T1000 (cell line): ENCODE data around the gene RREB1.

Experiments used
- DNase-seq: peaks from one replicate; lab custom pipeline; 2025; ENCODE audit warnings: mixed read lengths; lab: John Stamatoyannopoulos, UW

The RREB1 gene

DNA sequence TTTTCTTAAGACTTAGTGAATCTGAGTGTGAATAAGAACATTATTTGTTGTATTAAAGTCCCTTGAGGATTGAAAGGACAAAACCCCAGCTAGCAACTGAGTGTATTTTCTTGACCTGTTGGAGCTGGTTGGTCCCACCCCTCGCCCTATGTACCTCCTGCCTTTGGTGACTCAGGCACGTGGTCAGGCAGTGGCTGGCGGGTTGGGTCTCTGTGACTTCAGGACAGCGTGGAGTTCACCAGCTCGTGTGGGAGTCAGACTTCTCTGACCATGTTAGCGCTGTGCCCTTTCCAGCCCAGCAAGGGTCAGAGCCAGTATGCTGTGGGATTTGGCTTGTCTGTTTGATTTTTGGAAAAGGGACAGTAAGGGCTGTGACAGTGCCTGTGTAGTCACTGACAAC is 111.5 kb downstream of the RREB1 start:
- DNase-seq = no peak

DNA sequence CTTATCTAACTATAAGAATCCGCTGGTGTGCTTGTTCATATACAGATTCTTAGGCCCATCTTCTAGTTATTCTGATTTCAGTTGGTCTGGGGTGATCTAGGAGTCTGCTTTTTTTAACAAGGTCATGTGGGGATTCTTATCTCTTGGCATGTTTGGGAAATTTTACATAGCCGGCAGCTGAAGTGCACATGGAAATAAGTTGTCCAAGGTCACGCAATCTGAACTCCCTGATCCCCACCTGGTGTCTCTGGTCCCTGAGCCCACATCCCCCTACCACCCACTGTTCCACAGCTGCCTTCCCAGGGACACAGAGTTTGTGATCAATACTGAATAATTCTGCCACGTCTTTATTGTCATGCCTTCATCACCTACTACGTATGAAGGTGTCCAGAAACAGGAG is 114.4 kb downstream of the RREB1 start:
- no peak for DNase-seq

- no peak for DNase-seq
Observed at GRCh38 chr6:7224731-7225130, 117.0 kb downstream of the RREB1 start.

GRCh38 chr6:7228662-7229375 is 121.1 kb downstream of the RREB1 start:
- DNase-seq = no peak

GRCh38 chr6:7229376-7230326 is 121.9 kb downstream of the RREB1 start:
- DNase-seq = no peak

DNA sequence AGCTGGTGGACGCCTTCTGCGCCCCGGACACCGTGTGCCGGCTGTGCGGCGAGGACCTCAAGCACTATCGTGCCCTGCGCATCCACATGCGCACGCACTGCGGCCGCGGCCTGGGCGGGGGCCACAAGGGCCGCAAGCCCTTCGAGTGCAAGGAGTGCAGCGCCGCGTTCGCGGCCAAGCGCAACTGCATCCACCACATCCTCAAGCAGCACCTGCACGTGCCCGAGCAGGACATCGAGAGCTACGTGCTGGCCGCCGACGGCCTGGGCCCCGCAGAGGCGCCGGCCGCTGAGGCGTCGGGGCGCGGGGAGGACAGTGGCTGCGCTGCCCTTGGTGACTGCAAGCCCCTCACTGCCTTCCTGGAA is 122.5 kb downstream of the RREB1 start:
- no peak for DNase-seq

- no peak for DNase-seq
Observed at GRCh38 chr6:7230956-7231713, 123.4 kb downstream of the RREB1 start.

GRCh38 chr6:7232351-7232750 is 124.6 kb downstream of the RREB1 start:
- no peak for DNase-seq

DNA sequence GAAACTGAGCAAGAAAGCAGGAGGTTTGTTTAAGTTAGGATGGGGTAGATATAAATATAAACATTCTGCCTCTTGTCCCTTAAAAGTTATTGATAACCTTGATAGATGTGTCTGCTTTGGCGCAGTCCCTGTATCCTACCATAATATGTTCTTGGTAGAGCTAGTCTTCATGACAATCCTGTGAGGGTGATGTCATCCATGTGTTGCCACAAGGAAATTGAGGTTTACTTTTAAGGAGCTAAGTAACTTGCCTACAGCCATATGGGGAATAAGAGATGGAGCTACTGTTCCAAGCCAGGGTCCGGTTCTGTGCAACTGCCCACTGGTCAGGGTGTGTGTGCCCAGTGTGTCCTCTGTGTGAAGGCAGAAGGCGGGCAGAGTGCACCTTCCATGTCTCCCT is 126.8 kb downstream of the RREB1 start:
- DNase-seq = no peak

DNA sequence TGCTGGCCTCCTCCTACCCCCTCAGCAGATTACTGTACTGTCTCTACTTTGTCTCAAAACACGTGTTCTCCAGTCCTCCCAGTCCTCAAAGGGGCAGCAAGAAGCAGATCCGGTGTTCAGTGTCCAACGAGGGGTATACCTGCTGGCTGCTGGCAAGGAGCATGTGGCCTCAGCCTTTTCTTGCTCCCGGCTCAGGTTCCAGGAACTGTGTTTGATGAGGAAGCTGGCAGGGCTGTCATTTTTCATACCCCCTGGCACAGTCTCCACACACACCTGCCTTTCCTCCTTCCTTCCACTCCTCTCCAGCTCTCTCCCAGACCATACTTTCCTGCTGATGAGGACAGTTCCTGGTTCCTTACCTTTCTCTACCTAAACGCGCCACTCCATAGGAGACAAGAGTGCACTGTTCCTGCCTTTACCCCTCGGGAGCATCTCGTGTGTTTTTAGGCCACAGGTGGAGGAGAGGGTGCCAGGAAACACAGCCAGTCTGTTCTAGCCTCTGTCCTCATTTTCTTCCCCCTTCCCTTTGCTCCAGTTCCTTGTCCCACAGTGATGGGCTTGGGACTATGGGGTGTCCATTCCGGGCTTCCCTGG is 128.0 kb downstream of the RREB1 start:
- DNase-seq = no peak

DNA sequence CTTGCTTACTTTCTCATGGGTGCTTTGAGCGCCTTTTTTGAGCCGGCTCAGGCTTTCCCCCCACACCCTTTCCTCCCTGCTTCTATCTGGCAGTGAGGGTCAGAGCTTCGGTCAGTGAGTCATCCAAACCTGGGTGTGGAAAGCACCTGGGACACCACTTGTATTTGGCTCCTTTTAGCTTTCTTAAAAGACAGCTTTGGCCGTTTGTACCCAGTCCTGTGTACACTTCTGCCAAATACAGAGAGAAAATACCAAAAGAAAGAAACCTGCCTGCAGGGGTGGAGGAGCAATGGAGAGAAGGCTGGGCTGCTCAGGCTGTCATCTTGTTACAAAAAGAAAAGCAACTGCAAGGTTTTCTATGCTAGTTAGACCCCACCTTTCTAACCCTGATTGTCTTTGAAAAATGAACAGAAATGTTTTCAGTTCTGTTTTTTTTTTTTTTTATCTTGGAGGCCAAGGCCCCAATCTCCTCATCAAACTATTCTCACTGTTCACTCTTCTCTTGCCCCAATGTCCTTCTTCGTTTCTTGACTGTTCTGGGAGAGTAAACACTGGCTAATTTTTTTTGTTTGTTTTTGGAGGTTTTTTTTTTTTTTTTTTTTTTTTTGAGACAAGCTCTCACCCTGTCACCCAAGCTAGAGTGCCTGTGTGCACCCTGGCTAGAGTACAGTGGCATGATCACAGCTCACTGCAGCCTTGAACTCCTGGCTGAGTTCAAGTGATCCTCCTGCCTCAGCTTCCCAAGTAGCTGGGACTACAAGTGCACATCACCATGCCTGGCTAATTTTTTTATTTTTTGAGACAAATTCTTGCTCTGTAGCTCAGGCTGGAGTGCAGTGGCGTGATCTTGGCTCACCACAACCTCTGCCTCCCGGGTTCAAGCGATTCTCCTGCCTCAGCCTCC is 128.8 kb downstream of the RREB1 start:
- DNase-seq = no peak

GRCh38 chr6:7237653-7238188 is 130.0 kb downstream of the RREB1 start:
- no peak for DNase-seq

DNA sequence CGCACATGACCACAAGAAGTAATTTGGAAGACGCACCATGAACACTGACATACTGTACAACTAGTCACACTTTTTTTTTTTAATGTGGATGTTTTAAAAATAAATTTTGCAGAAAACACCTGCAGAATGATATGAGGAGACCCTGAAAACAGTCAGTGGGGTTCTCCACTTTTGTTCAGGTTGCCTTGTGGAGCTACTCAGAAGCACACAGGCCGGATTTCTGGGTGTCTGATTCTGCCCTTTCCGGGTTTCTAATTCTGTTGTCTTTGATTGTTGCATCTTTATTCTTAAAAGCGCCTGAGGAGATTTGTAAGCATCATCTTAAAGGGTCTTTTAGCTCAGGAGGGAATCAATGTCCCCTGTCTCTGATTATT is 130.8 kb downstream of the RREB1 start:
- no peak for DNase-seq

GRCh38 chr6:7238900-7239589 is 131.3 kb downstream of the RREB1 start:
- peak; percentile 25 for DNase-seq

- no peak for DNase-seq
Observed at GRCh38 chr6:7239590-7239948, 131.8 kb downstream of the RREB1 start.

GRCh38 chr6:7240351-7240750 is 132.6 kb downstream of the RREB1 start:
- DNase-seq = no peak

DNA sequence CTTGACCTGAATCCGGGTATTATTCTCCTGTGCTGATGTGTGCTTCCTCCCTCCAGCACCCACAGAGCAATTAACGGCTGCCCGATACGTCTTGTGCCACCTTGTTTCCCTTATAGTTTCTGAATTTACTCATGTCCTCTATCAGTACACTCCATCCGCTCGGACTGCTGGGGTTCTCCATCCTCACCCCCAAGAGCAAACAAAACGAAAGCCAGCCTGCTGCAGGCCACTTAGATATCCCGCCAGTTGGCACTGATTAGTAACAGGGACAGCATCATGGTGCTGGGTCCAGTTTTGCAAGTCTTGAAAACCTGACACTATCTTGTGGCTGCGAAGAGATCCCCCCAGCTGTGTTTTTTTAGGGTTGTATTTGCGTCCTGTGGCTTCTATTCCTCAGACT is 133.4 kb downstream of the RREB1 start:
- no peak for DNase-seq

DNA sequence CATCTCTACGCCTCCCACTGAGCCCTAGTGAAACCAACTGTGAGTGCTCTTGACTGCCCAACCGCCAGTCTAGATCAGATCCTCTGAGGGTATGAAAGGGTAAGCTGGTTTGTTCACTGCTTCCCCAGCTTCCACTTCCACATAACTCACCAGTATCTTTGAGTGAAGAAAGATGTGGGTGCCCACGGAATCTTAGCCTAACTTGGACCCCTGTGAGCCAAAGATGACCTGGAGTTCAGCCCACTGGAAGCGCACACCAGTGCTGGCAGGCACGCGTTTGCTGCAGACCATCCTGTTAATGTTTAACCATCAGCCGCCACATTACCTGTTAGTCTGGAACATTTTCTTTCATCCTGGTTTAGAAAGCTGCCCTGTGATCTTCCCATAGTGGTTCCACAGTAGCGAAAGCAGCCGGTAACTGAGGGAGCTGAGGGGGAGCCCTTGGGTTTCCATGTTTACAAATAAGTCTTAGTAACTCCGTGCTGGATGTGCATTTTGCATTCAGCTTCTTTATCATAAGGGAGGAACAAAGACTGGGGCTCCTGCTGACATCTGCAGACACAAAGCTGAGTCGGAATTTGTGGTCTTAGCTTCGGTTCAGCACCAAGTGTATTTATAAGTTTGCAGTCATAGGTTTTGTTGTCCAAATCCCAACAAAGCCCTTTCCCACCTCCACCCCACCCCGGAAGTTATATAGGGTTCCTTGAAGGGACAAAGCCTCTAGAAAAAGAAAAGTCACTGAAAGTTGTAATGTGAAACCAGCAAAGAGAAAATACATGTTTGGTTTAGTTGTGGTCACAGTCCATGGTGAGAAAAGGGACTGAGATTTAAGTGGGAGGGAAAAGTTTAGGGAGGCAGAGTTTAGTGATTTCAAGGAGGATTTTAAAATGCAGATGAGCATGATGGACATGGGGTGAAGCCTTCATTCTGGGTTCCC is 134.2 kb downstream of the RREB1 start:
- no peak for DNase-seq

GRCh38 chr6:7242835-7243178 is 135.0 kb downstream of the RREB1 start:
- no peak for DNase-seq
